Measurements from ENCODE around the gene SLC25A14.

GRCh38 chrX:130304587-130305368 lies 34.9 kb upstream of the SLC25A14 start:
- TF ChIP-seq POLR2AphosphoS5 (IDR thresholded peaks at IDR 0.05; ENCODE audit: insufficient read depth in 1 of 2, low read depth in 1 of 2): no peak
- no peak for TF ChIP-seq CTCF (IDR thresholded peaks at IDR 0.05)

All from vagina (tissue), 2 donors.